HG02763 (cell line): ENCODE measurements around the gene RASGEF1C.

Experiments
- ATAC-seq: cut with Tn5 transposase; IDR thresholded peaks from one replicate; pipeline ENCODE4 v1.9.1; 2021; ENCODE audit warnings: mild to moderate bottlenecking, moderate library complexity; ENCODE audit not compliant: unreplicated experiment

RASGEF1C gene

GRCh38 chr5:180068519-180069090 is 140.4 kb downstream of the RASGEF1C start:
- no peak for ATAC-seq

GRCh38 chr5:180067986-180068385 is 141.0 kb downstream of the RASGEF1C start:
- ATAC-seq, result no peak

GRCh38 chr5:180060192-180060591 is 148.8 kb downstream of the RASGEF1C start:
- no peak for ATAC-seq

GRCh38 chr5:180059326-180059725 is 149.7 kb downstream of the RASGEF1C start:
- ATAC-seq, result no peak

GRCh38 chr5:180056153-180056552 is 152.9 kb downstream of the RASGEF1C start:
- ATAC-seq, result no peak

- no peak for ATAC-seq
Measured at GRCh38 chr5:180054226-180054625, 154.8 kb downstream of the RASGEF1C start.

- no peak for ATAC-seq
Measured at GRCh38 chr5:180053061-180053602, 155.9 kb downstream of the RASGEF1C start.

- no peak for ATAC-seq
Measured at GRCh38 chr5:180052211-180052818, 156.7 kb downstream of the RASGEF1C start.
